CD8-positive, alpha-beta memory T cell (primary cell): ENCODE measurements around the gene SMYD3. TPM values are rescaled to one million over a fixed set of nuclear protein-coding genes. Genes with fewer than 3 reads are reported as not detected.

Experiments used
- CTCF ChIA-PET: fragments of 350-600 bp; sonication (Branson Sonifier 250); formaldehyde crosslinking; loops from one replicate; lab custom pipeline; 2021; ENCODE audit warnings: antibody characterized with exemption; lab: Charles Lee
- POLR2A ChIA-PET: fragments of 350-600 bp; sonication (Branson Sonifier 250); formaldehyde crosslinking; loops from one replicate; lab custom pipeline; 2021; ENCODE audit warnings: antibody characterized with exemption; lab: Charles Lee
- DNase-seq, 5 donors: peaks; one replicate each; pipeline versions ENCODE4 v3.0.0 to v3.0.0-alpha.2; 2020 to 2022; ENCODE audit warnings: mixed read lengths in 1 of 5
- H3K27ac ChIP-seq: one replicate; pipeline ENCODE4 v1.7.0; 2013; ENCODE audit warnings: low read depth, mild to moderate bottlenecking, low read length, moderate library complexity
- H3K27me3 ChIP-seq: 2 replicates; pipeline ENCODE4 v1.7.0; 2013; ENCODE audit warnings: low read length, mild to moderate bottlenecking; ENCODE audit not compliant: insufficient read depth, poor library complexity, severe bottlenecking
- H3K36me3 ChIP-seq: 2 replicates; pipeline ENCODE4 v1.7.0; 2013; ENCODE audit warnings: mild to moderate bottlenecking, low read length, moderate library complexity; ENCODE audit not compliant: insufficient read depth
- H3K4me1 ChIP-seq: 2 replicates; pipeline ENCODE4 v1.7.0; 2013; ENCODE audit warnings: mild to moderate bottlenecking, low read length, moderate library complexity; ENCODE audit not compliant: insufficient read depth
- H3K4me3 ChIP-seq: 2 replicates; pipeline ENCODE4 v1.7.0; 2013; ENCODE audit warnings: mild to moderate bottlenecking, low read length
- H3K9me3 ChIP-seq: 2 replicates; pipeline ENCODE4 v1.7.0; 2013; ENCODE audit warnings: mild to moderate bottlenecking, low read length
- H3K27ac Mint-ChIP-seq, 8 donors: one replicate each; pipeline ENCODE4 v1.8.0; 2020 to 2021; ENCODE audit warnings: mixed read lengths in 8 of 8, mild to moderate bottlenecking in 6 of 8, inconsistent platforms in 3 of 8, moderate library complexity in 3 of 8
- H3K27me3 Mint-ChIP-seq, 2 donors: one replicate each; pipeline ENCODE4 v1.8.0; 2020 to 2021; ENCODE audit warnings: mixed read lengths in 2 of 2, mild to moderate bottlenecking in 1 of 2, moderate library complexity in 1 of 2
- H3K36me3 Mint-ChIP-seq, 3 donors: one replicate each; pipeline ENCODE4 v1.8.0; 2020 to 2021; ENCODE audit warnings: mixed read lengths in 3 of 3, inconsistent platforms in 1 of 3, mild to moderate bottlenecking in 1 of 3
- H3K4me1 Mint-ChIP-seq, 3 donors: one replicate each; pipeline ENCODE4 v1.8.0; 2020 to 2021; ENCODE audit warnings: mixed read lengths in 3 of 3, inconsistent platforms in 1 of 3, mild to moderate bottlenecking in 1 of 3
- H3K4me3 Mint-ChIP-seq, 7 donors: one replicate each; pipeline ENCODE4 v1.8.0; 2020 to 2021; ENCODE audit warnings: mixed read lengths in 7 of 7, mild to moderate bottlenecking in 6 of 7, moderate library complexity in 4 of 7, inconsistent platforms in 2 of 7
- H3K9me3 Mint-ChIP-seq, 5 donors: one replicate each; pipeline ENCODE4 v1.8.0; 2020 to 2022; ENCODE audit warnings: mixed read lengths in 5 of 5, mild to moderate bottlenecking in 3 of 5, moderate library complexity in 2 of 5, inconsistent platforms in 1 of 5
- polyA plus RNA-seq: library from polyadenylated mRNA; unstranded; fragments of 300-500 nt; fragmentation: Illumina TruSeq; gene quantifications from one replicate; pipeline ENCODE4 v1.2.3, GENCODE V29; 2021
- total RNA-seq, 2 experiments: library from RNA; stranded (reverse); gene quantifications; one replicate each; pipeline ENCODE4 v1.2.3, GENCODE V29; 2021

SMYD3 gene
- total and polyA plus RNA-seq, 3 experiments from 2014 or later, result 12.4 to 31.7 (median 14.5) TPM

GRCh38 chr1:246383791-246384190, 123.3 kb downstream of the SMYD3 start:
- ChIA-PET POLR2A (no interaction called here), CTCF (no interaction called here)
- Histone ChIP-seq H3K4me3 (no peak overlapping the region), H3K27ac (no peak overlapping the region), H3K27me3 (no peaks in the 10 kb centered on the region), H3K36me3 (no peaks in the 10 kb centered on the region), H3K4me1 (no peaks in the 10 kb centered on the region), H3K9me3 (no peaks in the 10 kb centered on the region)
- peaks cover 0 to 30% (median 0%) of the 10 kb centered on the region in 3 donors for H3K36me3 Mint-ChIP-seq
- peaks cover 0 to 8% (median 7%) of the 10 kb centered on the region in 3 donors for H3K4me1 Mint-ChIP-seq
- DNase-seq, result no peak
- no peak overlapping the region for H3K27ac Mint-ChIP-seq
- H3K9me3 Mint-ChIP-seq, result peaks cover 0 to 12% (median 0%) of the 10 kb centered on the region in 5 donors
- H3K27me3 Mint-ChIP-seq, result no peaks in the 10 kb centered on the region
- H3K4me3 Mint-ChIP-seq, result no peak overlapping the region

- Histone ChIP-seq H3K27ac (no peak overlapping the region), H3K4me3 (no peak overlapping the region), H3K36me3 (no peaks in the 10 kb centered on the region), H3K27me3 (no peaks in the 10 kb centered on the region), H3K4me1 (no peaks in the 10 kb centered on the region), H3K9me3 (no peaks in the 10 kb centered on the region)
- ChIA-PET POLR2A (no interaction called here), CTCF (no interaction called here)
- DNase-seq, result no peak
- Mint-ChIP-seq H3K4me1 (peaks cover 0 to 8% (median 7%) of the 10 kb centered on the region in 3 donors), H3K9me3 (peaks cover 0 to 12% (median 0%) of the 10 kb centered on the region in 5 donors), H3K27me3 (no peaks in the 10 kb centered on the region), H3K4me3 (no peak overlapping the region), H3K36me3 (peaks cover 0 to 32% (median 0%) of the 10 kb centered on the region in 3 donors), H3K27ac (peak overlapping the region in 1 of 8 donors; percentile 63)
These were observed 123.9 kb downstream of the SMYD3 start for GRCh38 chr1:246383239-246383589.

GRCh38 chr1:246382589-246383238, 124.4 kb downstream of the SMYD3 start:
- H3K27me3 Mint-ChIP-seq, result no peaks in the 10 kb centered on the region
- H3K4me1 Mint-ChIP-seq, result peaks cover 0 to 8% (median 7%) of the 10 kb centered on the region in 3 donors
- H3K9me3 Mint-ChIP-seq, result peaks cover 0 to 14% (median 0%) of the 10 kb centered on the region in 5 donors
- no peak overlapping the region for H3K27ac ChIP-seq
- peak overlapping the region in 1 of 8 donors; percentile 63 for H3K27ac Mint-ChIP-seq
- POLR2A ChIA-PET, result no interaction called here
- no peaks in the 10 kb centered on the region for H3K36me3 ChIP-seq
- H3K27me3 ChIP-seq, result no peaks in the 10 kb centered on the region
- no peak for DNase-seq
- no peaks in the 10 kb centered on the region for H3K9me3 ChIP-seq
- no peak overlapping the region for H3K4me3 ChIP-seq
- no peak overlapping the region for H3K4me3 Mint-ChIP-seq
- CTCF ChIA-PET, result no interaction called here
- no peaks in the 10 kb centered on the region for H3K4me1 ChIP-seq
- H3K36me3 Mint-ChIP-seq, result peaks cover 0 to 37% (median 0%) of the 10 kb centered on the region in 3 donors

GRCh38 chr1:246381452-246381851, 125.6 kb downstream of the SMYD3 start:
- no peaks in the 10 kb centered on the region for H3K9me3 ChIP-seq
- POLR2A ChIA-PET, result no interaction called here
- H3K27ac Mint-ChIP-seq, result no peak overlapping the region
- H3K4me1 ChIP-seq, result no peaks in the 10 kb centered on the region
- peaks cover 0 to 8% (median 7%) of the 10 kb centered on the region in 3 donors for H3K4me1 Mint-ChIP-seq
- H3K27me3 Mint-ChIP-seq, result no peaks in the 10 kb centered on the region
- DNase-seq, result no peak
- peaks cover 0 to 15% (median 0%) of the 10 kb centered on the region in 5 donors for H3K9me3 Mint-ChIP-seq
- no peaks in the 10 kb centered on the region for H3K27me3 ChIP-seq
- H3K27ac ChIP-seq, result no peak overlapping the region
- H3K36me3 ChIP-seq, result no peaks in the 10 kb centered on the region
- H3K4me3 ChIP-seq, result no peak overlapping the region
- peaks cover 0 to 40% (median 0%) of the 10 kb centered on the region in 3 donors for H3K36me3 Mint-ChIP-seq
- CTCF ChIA-PET, result no interaction called here
- no peak overlapping the region for H3K4me3 Mint-ChIP-seq

- POLR2A ChIA-PET, result no interaction called here
- Mint-ChIP-seq H3K4me3 (no peak overlapping the region), H3K4me1 (peaks cover 0 to 7% (median 6%) of the 10 kb centered on the region in 3 donors), H3K36me3 (peaks cover 0 to 30% (median 0%) of the 10 kb centered on the region in 3 donors), H3K27ac (no peak overlapping the region), H3K9me3 (peaks cover 0 to 7% (median 0%) of the 10 kb centered on the region in 5 donors), H3K27me3 (no peaks in the 10 kb centered on the region)
- H3K27ac ChIP-seq, result no peak overlapping the region
- H3K4me3 ChIP-seq, result no peak overlapping the region
- CTCF ChIA-PET, result no interaction called here
- no peaks in the 10 kb centered on the region for H3K27me3 ChIP-seq
- no peaks in the 10 kb centered on the region for H3K4me1 ChIP-seq
- no peaks in the 10 kb centered on the region for H3K9me3 ChIP-seq
- H3K36me3 ChIP-seq, result no peaks in the 10 kb centered on the region
- no peak for DNase-seq
These were observed 129.4 kb downstream of the SMYD3 start for GRCh38 chr1:246377625-246378153.

GRCh38 chr1:246373828-246374569, 133.1 kb downstream of the SMYD3 start:
- H3K4me1 ChIP-seq, result no peaks in the 10 kb centered on the region
- H3K9me3 ChIP-seq, result no peaks in the 10 kb centered on the region
- no peak overlapping the region for H3K4me3 ChIP-seq
- peaks cover 0 to 5% (median 0%) of the 10 kb centered on the region in 3 donors for H3K4me1 Mint-ChIP-seq
- CTCF ChIA-PET, result no interaction called here
- H3K9me3 Mint-ChIP-seq, result peaks cover 0 to 6% (median 0%) of the 10 kb centered on the region in 5 donors
- no peaks in the 10 kb centered on the region for H3K36me3 ChIP-seq
- no peak overlapping the region for H3K27ac Mint-ChIP-seq
- DNase-seq, result no peak
- H3K27me3 Mint-ChIP-seq, result no peaks in the 10 kb centered on the region
- H3K36me3 Mint-ChIP-seq, result peaks cover 0 to 36% (median 2%) of the 10 kb centered on the region in 3 donors
- H3K27ac ChIP-seq, result no peak overlapping the region
- POLR2A ChIA-PET, result no interaction called here
- no peaks in the 10 kb centered on the region for H3K27me3 ChIP-seq
- H3K4me3 Mint-ChIP-seq, result no peak overlapping the region

- no peaks in the 10 kb centered on the region for H3K27me3 ChIP-seq
- Mint-ChIP-seq H3K4me3 (no peak overlapping the region), H3K27ac (no peak overlapping the region), H3K4me1 (peaks cover 0 to 5% (median 0%) of the 10 kb centered on the region in 3 donors), H3K27me3 (no peaks in the 10 kb centered on the region), H3K9me3 (peaks cover 0 to 8% (median 0%) of the 10 kb centered on the region in 5 donors), H3K36me3 (peaks cover 0 to 38% (median 2%) of the 10 kb centered on the region in 3 donors)
- no peaks in the 10 kb centered on the region for H3K4me1 ChIP-seq
- CTCF ChIA-PET, result no interaction called here
- H3K4me3 ChIP-seq, result no peak overlapping the region
- H3K27ac ChIP-seq, result no peak overlapping the region
- no peaks in the 10 kb centered on the region for H3K9me3 ChIP-seq
- DNase-seq, result no peak
- H3K36me3 ChIP-seq, result no peaks in the 10 kb centered on the region
- POLR2A ChIA-PET, result no interaction called here
These were observed 134.5 kb downstream of the SMYD3 start for GRCh38 chr1:246372559-246372958.

GRCh38 chr1:246367041-246367440, 140.0 kb downstream of the SMYD3 start:
- Mint-ChIP-seq H3K27ac (no peak overlapping the region), H3K36me3 (peaks cover 2 to 44% (median 8%) of the 10 kb centered on the region in 3 donors), H3K9me3 (peaks cover 0 to 11% (median under 1%) of the 10 kb centered on the region in 5 donors), H3K27me3 (no peaks in the 10 kb centered on the region), H3K4me1 (peaks cover 5 to 22% (median 15%) of the 10 kb centered on the region in 3 donors), H3K4me3 (no peak overlapping the region)
- Histone ChIP-seq H3K4me3 (no peak overlapping the region), H3K27me3 (no peaks in the 10 kb centered on the region), H3K27ac (no peak overlapping the region), H3K4me1 (no peaks in the 10 kb centered on the region), H3K36me3 (no peaks in the 10 kb centered on the region), H3K9me3 (no peaks in the 10 kb centered on the region)
- ChIA-PET CTCF (interaction anchor here (0.7 kb wide), 1 partner anchor 34 kb away, joined by 3 read pairs; no protein-coding TSS in a partner anchor), POLR2A (no interaction called here)
- DNase-seq, result no peak
